Fibroblast of lung (primary cell): ENCODE results near the gene STS. TPM values are rescaled to one million over a fixed set of nuclear protein-coding genes. Genes with fewer than 3 reads are reported as not detected.

Source experiments
- DNase-seq, 2 donors: peaks; one replicate each; pipeline versions ENCODE4 v3.0.0 to v3.0.0-alpha.2; 2010; ENCODE audit warnings: low read depth in 2 of 2
- H2AFZ ChIP-seq: 2 replicates; pipeline ENCODE4 v1.5.1; 2012; ENCODE audit warnings: low read length, control low read depth, inconsistent platforms
- H3K27ac ChIP-seq: 2 replicates; pipeline ENCODE4 v1.5.1; 2011; ENCODE audit warnings: low read length, control low read depth; ENCODE audit not compliant: insufficient read depth
- H3K27me3 ChIP-seq: 2 replicates; pipeline ENCODE4 v1.5.1; 2011; ENCODE audit warnings: mild to moderate bottlenecking, low read length; ENCODE audit not compliant: control insufficient read depth, insufficient read depth
- H3K36me3 ChIP-seq: 2 replicates; pipeline ENCODE4 v1.5.1; 2011; ENCODE audit warnings: low read length; ENCODE audit not compliant: control insufficient read depth, insufficient read depth
- H3K4me1 ChIP-seq: 2 replicates; pipeline ENCODE4 v1.5.1; 2011; ENCODE audit warnings: low read length; ENCODE audit not compliant: control insufficient read depth, insufficient read depth; ENCODE audit errors: extremely low read depth
- H3K4me2 ChIP-seq: 2 replicates; pipeline ENCODE4 v1.5.1; 2011; ENCODE audit warnings: low read length, control low read depth; ENCODE audit not compliant: insufficient read depth; ENCODE audit errors: extremely low read depth
- H3K4me3 ChIP-seq, 4 experiments: fragments of 200-600 bp in 1 of 4; sonication (generic) in 1 of 4; replicated peaks in 1 of 4; 2 replicates each; pipeline ENCODE4 v1.5.1; 2011 to 2016; ENCODE audit warnings: low read length in 4 of 4, low read depth in 3 of 4, mild to moderate bottlenecking in 3 of 4, control low read depth in 2 of 4, inconsistent platforms in 1 of 4, mixed read lengths in 1 of 4; ENCODE audit not compliant: insufficient read depth in 1 of 4; ENCODE audit errors: control extremely low read depth in 1 of 4
- H3K79me2 ChIP-seq: 2 replicates; pipeline ENCODE4 v1.5.1; 2012; ENCODE audit warnings: mild to moderate bottlenecking, low read length, inconsistent platforms; ENCODE audit not compliant: control insufficient read depth, insufficient read depth
- H3K9ac ChIP-seq: 2 replicates; pipeline ENCODE4 v1.5.1; 2011; ENCODE audit warnings: mild to moderate bottlenecking, low read length, control low read depth; ENCODE audit not compliant: insufficient read depth
- H3K9me3 ChIP-seq: 2 replicates; pipeline ENCODE4 v1.5.1; 2012; ENCODE audit warnings: low read depth, low read length; ENCODE audit not compliant: control insufficient read depth, insufficient read depth
- H4K20me1 ChIP-seq: 2 replicates; pipeline ENCODE4 v1.5.1; 2011; ENCODE audit warnings: low read length; ENCODE audit not compliant: control insufficient read depth, insufficient read depth; ENCODE audit errors: extremely low read depth
- EZH2 ChIP-seq: IDR thresholded peaks from 2 replicates; pipeline ENCODE4 v1.5.1; 2012; ENCODE audit warnings: low read length, control low read depth, mild to moderate bottlenecking; ENCODE audit errors: missing control alignments
- polyA plus RNA-seq, 2 donors: library from polyadenylated mRNA; depleted of rRNA in 1 of 2; stranded (reverse) in 1 of 2; unstranded in 1 of 2; fragments of >200 nt; gene quantifications; 2 replicates each; pipeline ENCODE4 v1.2.1, GENCODE V29; 2011 to 2012; ENCODE audit warnings: missing spikeins in 1 of 2
- total RNA-seq: library from RNA; depleted of rRNA; stranded (reverse); fragments of >200 nt; gene quantifications from 2 replicates; pipeline ENCODE4 v1.2.1, GENCODE V29; 2014
- TF ChIP-seq, protein P1 (sequence below), 2 donors: IDR thresholded peaks in 1 of 2; conservative IDR thresholded peaks in 1 of 2; 1 replicate in 1 of 2; 2 replicates in 1 of 2; pipeline ENCODE4 v1.5.1; 2011 to 2012; ENCODE audit warnings: low read length in 2 of 2, control low read depth in 1 of 2, inconsistent platforms in 1 of 2, low read depth in 1 of 2, mild to moderate bottlenecking in 1 of 2

STS gene
- total and polyA plus RNA-seq, 2 donors (not counting 1 experiment from before 2014, with no cell fraction given) = 5.0 to 13.1 TPM

DNA sequence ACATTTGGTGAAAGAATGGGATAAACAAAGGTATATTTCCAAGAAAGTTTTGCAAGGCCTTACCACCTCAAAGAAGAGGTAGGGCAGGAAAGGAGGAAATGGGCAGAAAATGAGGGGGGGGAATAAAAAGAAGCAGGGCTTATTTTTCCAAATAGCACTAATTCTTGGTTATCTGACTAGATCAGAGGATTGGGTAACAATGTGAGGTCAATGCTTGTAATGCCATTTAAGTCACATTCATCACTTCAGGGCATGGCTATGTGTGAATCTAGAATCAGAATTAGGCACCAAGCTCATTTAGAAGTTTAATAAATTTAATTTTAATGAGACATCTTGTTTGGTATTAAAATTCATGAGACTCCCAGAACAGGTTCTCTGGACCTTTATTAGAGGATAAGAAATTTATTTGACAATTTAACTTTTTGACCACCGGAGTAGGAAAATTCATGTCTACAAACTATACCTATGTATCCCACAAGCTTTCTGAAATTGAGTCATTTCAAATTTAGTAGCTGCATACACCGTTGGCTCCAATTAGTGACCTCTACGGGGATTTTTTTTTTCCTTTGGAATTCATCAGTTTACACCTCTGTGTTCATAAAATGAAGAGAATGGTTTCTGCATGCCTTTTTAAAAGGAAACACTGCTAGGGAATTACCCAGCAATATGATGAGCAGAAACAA is 1.4 kb upstream of the STS start:
- no peak overlapping the region for H3K27ac ChIP-seq
- H3K4me3 ChIP-seq = no peak overlapping the region
- H3K9me3 ChIP-seq = no peaks in the 10 kb centered on the region
- TF ChIP-seq, protein P1, sequence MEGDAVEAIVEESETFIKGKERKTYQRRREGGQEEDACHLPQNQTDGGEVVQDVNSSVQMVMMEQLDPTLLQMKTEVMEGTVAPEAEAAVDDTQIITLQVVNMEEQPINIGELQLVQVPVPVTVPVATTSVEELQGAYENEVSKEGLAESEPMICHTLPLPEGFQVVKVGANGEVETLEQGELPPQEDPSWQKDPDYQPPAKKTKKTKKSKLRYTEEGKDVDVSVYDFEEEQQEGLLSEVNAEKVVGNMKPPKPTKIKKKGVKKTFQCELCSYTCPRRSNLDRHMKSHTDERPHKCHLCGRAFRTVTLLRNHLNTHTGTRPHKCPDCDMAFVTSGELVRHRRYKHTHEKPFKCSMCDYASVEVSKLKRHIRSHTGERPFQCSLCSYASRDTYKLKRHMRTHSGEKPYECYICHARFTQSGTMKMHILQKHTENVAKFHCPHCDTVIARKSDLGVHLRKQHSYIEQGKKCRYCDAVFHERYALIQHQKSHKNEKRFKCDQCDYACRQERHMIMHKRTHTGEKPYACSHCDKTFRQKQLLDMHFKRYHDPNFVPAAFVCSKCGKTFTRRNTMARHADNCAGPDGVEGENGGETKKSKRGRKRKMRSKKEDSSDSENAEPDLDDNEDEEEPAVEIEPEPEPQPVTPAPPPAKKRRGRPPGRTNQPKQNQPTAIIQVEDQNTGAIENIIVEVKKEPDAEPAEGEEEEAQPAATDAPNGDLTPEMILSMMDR (conservative IDR thresholded peaks at IDR 0.05 in 1 of 2, IDR thresholded peaks at IDR 0.05 in 1 of 2; ENCODE audit: low read depth in 1 of 2, low read length in 2 of 2) = no peak
- no peak for TF ChIP-seq EZH2
- peaks cover 19% of the 10 kb centered on the region for H3K79me2 ChIP-seq
- no peak overlapping the region for H3K9ac ChIP-seq
- H3K4me2 ChIP-seq = peak overlapping the region; percentile 15
- no peaks in the 10 kb centered on the region for H3K36me3 ChIP-seq
- no peak overlapping the region for H2AFZ ChIP-seq
- H3K27me3 ChIP-seq = no peaks in the 10 kb centered on the region
- no peaks in the 10 kb centered on the region for H4K20me1 ChIP-seq
- DNase-seq = no peak
- no peaks in the 10 kb centered on the region for H3K4me1 ChIP-seq

DNA sequence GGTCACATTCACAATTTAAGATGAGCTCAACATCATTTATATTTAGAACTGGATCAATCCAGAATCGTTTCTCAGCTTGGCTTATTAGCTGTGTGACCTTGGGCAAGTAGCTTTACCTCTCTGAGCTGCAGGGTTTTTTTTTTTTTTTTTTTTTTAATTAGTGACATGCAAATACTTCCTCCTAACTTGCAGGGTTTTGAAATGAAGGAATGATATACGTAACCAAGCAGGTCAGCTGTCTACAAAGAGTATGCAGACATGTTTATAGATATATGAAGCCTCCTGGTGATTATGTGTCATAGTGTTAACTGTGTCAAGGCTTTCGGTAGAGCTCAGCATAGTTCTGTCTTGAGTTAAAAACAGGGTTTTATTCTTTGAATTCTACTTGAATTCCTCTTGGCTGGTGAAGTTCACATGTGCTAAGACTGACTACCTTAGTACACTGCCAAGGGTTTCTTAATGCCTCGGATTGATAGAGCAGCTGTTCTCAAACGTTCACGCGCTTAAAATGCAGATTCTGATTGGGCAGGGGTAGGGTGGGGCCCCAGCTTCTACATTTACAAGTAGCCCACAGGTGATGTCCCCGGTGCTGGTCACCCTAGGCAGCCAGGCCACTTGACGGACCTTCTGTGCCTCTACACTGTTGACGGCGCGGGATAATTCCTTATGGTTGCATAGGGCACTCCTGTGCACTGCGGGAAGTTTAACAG is 654 bp upstream of the STS start:
- no peaks in the 10 kb centered on the region for H3K9me3 ChIP-seq
- peaks cover 17% of the 10 kb centered on the region for H3K79me2 ChIP-seq
- H4K20me1 ChIP-seq = no peaks in the 10 kb centered on the region
- H2AFZ ChIP-seq = no peak overlapping the region
- peak overlapping the region; percentile 93 for H3K4me2 ChIP-seq
- peak overlapping the region; percentile 95 for H3K27ac ChIP-seq
- peak overlapping the region; percentile 82 to 95 (median 84) for H3K4me3 ChIP-seq
- DNase-seq = peak in 1 of 2 donors; percentile 12
- TF ChIP-seq EZH2 = no peak
- TF ChIP-seq, protein P1 (conservative IDR thresholded peaks at IDR 0.05 in 1 of 2, IDR thresholded peaks at IDR 0.05 in 1 of 2; ENCODE audit: low read depth in 1 of 2, low read length in 2 of 2) = no peak
- no peaks in the 10 kb centered on the region for H3K36me3 ChIP-seq
- no peaks in the 10 kb centered on the region for H3K27me3 ChIP-seq
- H3K4me1 ChIP-seq = no peaks in the 10 kb centered on the region
- H3K9ac ChIP-seq = peak overlapping the region; percentile 91

- Histone ChIP-seq H3K9me3 (no peaks in the 10 kb centered on the region), H3K9ac (peak within 1 kb of the TSS; percentile 91), H3K27ac (peak within 1 kb of the TSS; percentile 95), H3K4me3 (peak within 1 kb of the TSS; percentile 82 to 98 (median 90)), H3K36me3 (no peaks in the 10 kb centered on the region), H4K20me1 (no peaks in the 10 kb centered on the region), H2AFZ (peak within 1 kb of the TSS; percentile 99), H3K4me1 (no peaks in the 10 kb centered on the region), H3K27me3 (no peaks in the 10 kb centered on the region), H3K4me2 (peak within 1 kb of the TSS; percentile 98), H3K79me2 (peaks cover 12% of the 10 kb centered on the region)
- TF ChIP-seq, protein P1 (conservative IDR thresholded peaks at IDR 0.05 in 1 of 2, IDR thresholded peaks at IDR 0.05 in 1 of 2; ENCODE audit: low read depth in 1 of 2, low read length in 2 of 2) = peak; percentile 2 to 13
- no peak for TF ChIP-seq EZH2
- DNase-seq = peak; percentile 71 to 77
Measured at GRCh38 chrX:7147978-7148854, 704 bp downstream of the STS start, which contains the start of gene PUDP. Gene PUDP (minus strand): TSS chrX:7148153. CDS start chrX:7148113, 40 bp downstream.
